KMS-11 (cell line): ENCODE data around the gene STPG1.

Experiments used
- H2AFZ ChIP-seq: fragments of 200-600 bp; sonication (generic); 2 replicates; pipeline ENCODE4 v1.6.1; 2016; ENCODE audit warnings: antibody characterized with exemption, mixed run types, low read depth
- H3K27ac ChIP-seq: fragments of 200-600 bp; sonication (generic); 2 replicates; pipeline ENCODE4 v1.6.1; 2016; ENCODE audit warnings: mild to moderate bottlenecking, mixed run types
- H3K27me3 ChIP-seq: fragments of 200-600 bp; sonication (generic); 2 replicates; pipeline ENCODE4 v1.6.1; 2017; ENCODE audit warnings: mild to moderate bottlenecking, low read depth, mixed run types, moderate library complexity; ENCODE audit not compliant: insufficient read depth
- H3K36me3 ChIP-seq: fragments of 200-600 bp; sonication (generic); 2 replicates; pipeline ENCODE4 v1.6.1; 2017; ENCODE audit warnings: mild to moderate bottlenecking, mixed run types; ENCODE audit not compliant: insufficient read depth
- H3K4me1 ChIP-seq: fragments of 200-600 bp; sonication (generic); 2 replicates; pipeline ENCODE4 v1.6.1; 2016; ENCODE audit warnings: mild to moderate bottlenecking, low read depth, mixed run types; ENCODE audit not compliant: poor library complexity, severe bottlenecking
- H3K4me2 ChIP-seq: fragments of 200-600 bp; sonication (generic); 2 replicates; pipeline ENCODE4 v1.7.0; 2016; ENCODE audit warnings: mild to moderate bottlenecking, mixed run types
- H3K4me3 ChIP-seq: fragments of 200-600 bp; sonication (generic); IDR thresholded peaks from 2 replicates; pipeline ENCODE4 v1.6.1; 2017; ENCODE audit warnings: low read depth, low read length, mixed read lengths; ENCODE audit not compliant: insufficient read depth
- H3K79me2 ChIP-seq: fragments of 200-600 bp; sonication (generic); 2 replicates; pipeline ENCODE4 v1.6.1; 2016; ENCODE audit warnings: low read depth, mixed run types; ENCODE audit not compliant: insufficient read depth
- H3K9ac ChIP-seq: fragments of 200-600 bp; sonication (generic); 2 replicates; pipeline ENCODE4 v1.6.1; 2016; ENCODE audit warnings: mild to moderate bottlenecking, mixed run types
- H4K20me1 ChIP-seq: fragments of 200-600 bp; sonication (generic); 2 replicates; pipeline ENCODE4 v1.6.1; 2016; ENCODE audit warnings: mild to moderate bottlenecking, mixed run types; ENCODE audit not compliant: insufficient read depth
- TF ChIP-seq, protein P1 (sequence below): fragments of 200-600 bp; sonication (generic); conservative IDR thresholded peaks from 2 replicates; pipeline ENCODE4 v1.6.1; 2017; ENCODE audit warnings: low read depth, mild to moderate bottlenecking, antibody characterized with exemption, low read length, moderate library complexity, mixed read lengths

STPG1 gene

GRCh38 chr1:24425922-24426321 is 12.3 kb upstream of the STPG1 start:
- H3K79me2 ChIP-seq: no peaks in the 10 kb centered on the region
- H3K27me3 ChIP-seq: no peaks in the 10 kb centered on the region
- H4K20me1 ChIP-seq: no peaks in the 10 kb centered on the region
- H2AFZ ChIP-seq: no peak overlapping the region
- no peak overlapping the region for H3K4me2 ChIP-seq
- no peak overlapping the region for H3K4me3 ChIP-seq
- no peaks in the 10 kb centered on the region for H3K36me3 ChIP-seq
- TF ChIP-seq, protein P1, sequence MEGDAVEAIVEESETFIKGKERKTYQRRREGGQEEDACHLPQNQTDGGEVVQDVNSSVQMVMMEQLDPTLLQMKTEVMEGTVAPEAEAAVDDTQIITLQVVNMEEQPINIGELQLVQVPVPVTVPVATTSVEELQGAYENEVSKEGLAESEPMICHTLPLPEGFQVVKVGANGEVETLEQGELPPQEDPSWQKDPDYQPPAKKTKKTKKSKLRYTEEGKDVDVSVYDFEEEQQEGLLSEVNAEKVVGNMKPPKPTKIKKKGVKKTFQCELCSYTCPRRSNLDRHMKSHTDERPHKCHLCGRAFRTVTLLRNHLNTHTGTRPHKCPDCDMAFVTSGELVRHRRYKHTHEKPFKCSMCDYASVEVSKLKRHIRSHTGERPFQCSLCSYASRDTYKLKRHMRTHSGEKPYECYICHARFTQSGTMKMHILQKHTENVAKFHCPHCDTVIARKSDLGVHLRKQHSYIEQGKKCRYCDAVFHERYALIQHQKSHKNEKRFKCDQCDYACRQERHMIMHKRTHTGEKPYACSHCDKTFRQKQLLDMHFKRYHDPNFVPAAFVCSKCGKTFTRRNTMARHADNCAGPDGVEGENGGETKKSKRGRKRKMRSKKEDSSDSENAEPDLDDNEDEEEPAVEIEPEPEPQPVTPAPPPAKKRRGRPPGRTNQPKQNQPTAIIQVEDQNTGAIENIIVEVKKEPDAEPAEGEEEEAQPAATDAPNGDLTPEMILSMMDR: no peak
- peaks cover 8% of the 10 kb centered on the region for H3K4me1 ChIP-seq
- no peak overlapping the region for H3K27ac ChIP-seq
- H3K9ac ChIP-seq: no peak overlapping the region

DNA sequence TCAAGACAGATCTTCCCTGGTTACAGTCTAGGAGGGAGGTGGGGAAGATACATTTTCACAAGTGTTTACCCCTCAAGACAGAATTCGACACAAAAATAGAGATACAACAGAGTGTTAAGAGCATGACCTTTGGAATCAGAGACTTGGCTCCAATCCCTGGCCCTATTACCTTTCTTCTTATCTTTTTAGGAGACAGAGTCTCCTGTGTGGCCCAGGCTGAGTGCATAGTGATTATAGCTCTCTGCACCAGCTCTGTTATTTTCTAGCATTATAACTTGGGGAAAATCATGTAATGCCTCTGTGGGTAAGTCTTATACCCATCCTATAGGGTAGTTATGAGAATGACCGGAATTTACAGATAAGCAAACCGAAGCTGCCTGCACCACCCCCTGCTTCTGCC is 11.9 kb upstream of the STPG1 start:
- no peak overlapping the region for H3K4me2 ChIP-seq
- H3K36me3 ChIP-seq: no peaks in the 10 kb centered on the region
- no peak overlapping the region for H3K9ac ChIP-seq
- TF ChIP-seq, protein P1: no peak
- H3K27me3 ChIP-seq: no peaks in the 10 kb centered on the region
- H3K79me2 ChIP-seq: no peaks in the 10 kb centered on the region
- H2AFZ ChIP-seq: no peak overlapping the region
- H4K20me1 ChIP-seq: no peaks in the 10 kb centered on the region
- H3K27ac ChIP-seq: no peak overlapping the region
- peaks cover 8% of the 10 kb centered on the region for H3K4me1 ChIP-seq
- H3K4me3 ChIP-seq: no peak overlapping the region

- no peaks in the 10 kb centered on the region for H3K27me3 ChIP-seq
- no peak overlapping the region for H3K4me2 ChIP-seq
- no peak overlapping the region for H3K9ac ChIP-seq
- no peak overlapping the region for H3K4me3 ChIP-seq
- H3K36me3 ChIP-seq: no peaks in the 10 kb centered on the region
- no peak overlapping the region for H3K27ac ChIP-seq
- peaks cover 8% of the 10 kb centered on the region for H3K4me1 ChIP-seq
- TF ChIP-seq, protein P1: no peak
- no peaks in the 10 kb centered on the region for H3K79me2 ChIP-seq
- no peaks in the 10 kb centered on the region for H4K20me1 ChIP-seq
- no peak overlapping the region for H2AFZ ChIP-seq
These were observed 11.4 kb upstream of the STPG1 start for GRCh38 chr1:24424990-24425389.

- no peaks in the 10 kb centered on the region for H3K36me3 ChIP-seq
- TF ChIP-seq, protein P1: no peak
- H3K27me3 ChIP-seq: no peaks in the 10 kb centered on the region
- no peak overlapping the region for H3K4me3 ChIP-seq
- no peak overlapping the region for H3K4me2 ChIP-seq
- H3K9ac ChIP-seq: no peak overlapping the region
- no peak overlapping the region for H3K27ac ChIP-seq
- H4K20me1 ChIP-seq: no peaks in the 10 kb centered on the region
- H3K79me2 ChIP-seq: no peaks in the 10 kb centered on the region
- H3K4me1 ChIP-seq: peaks cover under 1% of the 10 kb centered on the region
- no peak overlapping the region for H2AFZ ChIP-seq
These were observed 10.6 kb upstream of the STPG1 start for GRCh38 chr1:24424207-24424606.
